Activated CD4-positive, alpha-beta T cell treated with anti-CD3 and anti-CD28 coated beads, Interleukin-2, amount 10 ng/mL, durations not matched to agents 24 days and 14 days (primary cell): ENCODE measurements around the gene AK5. TPM values are rescaled to one million over a fixed set of nuclear protein-coding genes. Genes with fewer than 3 reads are reported as not detected.
"Not testable (repeated sequence)": the region's sequence is repeated elsewhere in the genome, so short reads cannot be mapped to it uniquely, and the experiment has no call there.

Source experiments
- DNase-seq: peaks from one replicate; pipeline ENCODE4 v3.0.0; 2022
- H3K27ac Mint-ChIP-seq: one replicate; pipeline ENCODE4 v1.8.0; 2022; ENCODE audit warnings: mild to moderate bottlenecking, mixed read lengths
- H3K27me3 Mint-ChIP-seq: one replicate; pipeline ENCODE4 v1.8.0; 2022; ENCODE audit warnings: mixed read lengths
- H3K36me3 Mint-ChIP-seq: one replicate; pipeline ENCODE4 v1.8.0; 2022; ENCODE audit warnings: low read depth, mild to moderate bottlenecking, mixed read lengths
- H3K4me1 Mint-ChIP-seq: one replicate; pipeline ENCODE4 v1.8.0; 2021; ENCODE audit warnings: mixed read lengths
- H3K4me3 Mint-ChIP-seq: one replicate; pipeline ENCODE4 v1.8.0; 2022; ENCODE audit warnings: mild to moderate bottlenecking, moderate library complexity, mixed read lengths
- H3K9me3 Mint-ChIP-seq: one replicate; pipeline ENCODE4 v1.8.0; 2021; ENCODE audit warnings: mixed read lengths
- intact Hi-C: fragments of 100-400 bp; cut with micrococcal nuclease; formaldehyde crosslinking; loops from one replicate; pipeline ENCODE4 v1.15.1; 2023
- total RNA-seq: library from RNA; stranded (reverse); gene quantifications from 2 replicates; pipeline ENCODE4 v1.2.3, GENCODE V29; 2022

Gene AK5
- total RNA-seq, 1 donor from 2014 or later = 0.05 TPM

- Mint-ChIP-seq H3K4me1 (no peaks in the 10 kb centered on the region), H3K4me3 (no peak overlapping the region), H3K9me3 (no peaks in the 10 kb centered on the region), H3K36me3 (no peaks in the 10 kb centered on the region), H3K27ac (no peak overlapping the region), H3K27me3 (no peaks in the 10 kb centered on the region)
- intact Hi-C loops = no loop called here
- DNase-seq = no peak
These were observed 228.1 kb downstream of the AK5 start for GRCh38 chr1:77509898-77510297.

GRCh38 chr1:77511440-77511840 is 229.6 kb downstream of the AK5 start:
- no peak overlapping the region for H3K4me3 Mint-ChIP-seq
- no peak for DNase-seq
- H3K27me3 Mint-ChIP-seq = no peaks in the 10 kb centered on the region
- intact Hi-C loops = no loop called here
- no peaks in the 10 kb centered on the region for H3K4me1 Mint-ChIP-seq
- H3K36me3 Mint-ChIP-seq = no peaks in the 10 kb centered on the region
- no peak overlapping the region for H3K27ac Mint-ChIP-seq
- H3K9me3 Mint-ChIP-seq = no peaks in the 10 kb centered on the region

- H3K27ac Mint-ChIP-seq, DNase-seq, intact Hi-C loops: not testable (repeated sequence)
These were observed 230.8 kb downstream of the AK5 start for GRCh38 chr1:77512650-77513049.

GRCh38 chr1:77513839-77514763 is 232.3 kb downstream of the AK5 start:
- H3K36me3 Mint-ChIP-seq = no peaks in the 10 kb centered on the region
- DNase-seq = no peak
- no peak overlapping the region for H3K4me3 Mint-ChIP-seq
- H3K27ac Mint-ChIP-seq = no peak overlapping the region
- intact Hi-C loops = no loop called here
- no peaks in the 10 kb centered on the region for H3K27me3 Mint-ChIP-seq
- no peaks in the 10 kb centered on the region for H3K4me1 Mint-ChIP-seq
- H3K9me3 Mint-ChIP-seq = no peaks in the 10 kb centered on the region

More at GRCh38 chr1:77512650-77513049, 230.8 kb downstream of the AK5 start:
- H3K4me1 Mint-ChIP-seq, H3K27me3 Mint-ChIP-seq, H3K4me3 Mint-ChIP-seq, H3K36me3 Mint-ChIP-seq, H3K9me3 Mint-ChIP-seq: not testable (repeated sequence)

- intact Hi-C loops = no loop called here
- H3K9me3 Mint-ChIP-seq = no peaks in the 10 kb centered on the region
- no peak overlapping the region for H3K4me3 Mint-ChIP-seq
- no peak overlapping the region for H3K27ac Mint-ChIP-seq
- H3K36me3 Mint-ChIP-seq = no peaks in the 10 kb centered on the region
- no peak for DNase-seq
- H3K4me1 Mint-ChIP-seq = no peaks in the 10 kb centered on the region
- H3K27me3 Mint-ChIP-seq = no peaks in the 10 kb centered on the region
These were observed 233.3 kb downstream of the AK5 start for GRCh38 chr1:77514921-77515776.

- intact Hi-C loops = no loop called here
- Mint-ChIP-seq H3K27ac (no peak overlapping the region), H3K4me1 (no peaks in the 10 kb centered on the region), H3K27me3 (no peaks in the 10 kb centered on the region), H3K36me3 (no peaks in the 10 kb centered on the region), H3K4me3 (no peak overlapping the region), H3K9me3 (peaks cover 6% of the 10 kb centered on the region)
- no peak for DNase-seq
These were observed 234.3 kb downstream of the AK5 start for GRCh38 chr1:77516106-77516505.

- H3K27me3 Mint-ChIP-seq = no peaks in the 10 kb centered on the region
- H3K9me3 Mint-ChIP-seq = peaks cover 12% of the 10 kb centered on the region
- intact Hi-C loops = no loop called here
- DNase-seq = no peak
- no peak overlapping the region for H3K27ac Mint-ChIP-seq
- H3K36me3 Mint-ChIP-seq = no peaks in the 10 kb centered on the region
- H3K4me3 Mint-ChIP-seq = no peak overlapping the region
- H3K4me1 Mint-ChIP-seq = peaks cover 4% of the 10 kb centered on the region
These were observed 242.2 kb downstream of the AK5 start for GRCh38 chr1:77524038-77524437.

- H3K4me3 Mint-ChIP-seq, H3K9me3 Mint-ChIP-seq, intact Hi-C loops: not testable (repeated sequence)
These were observed 249.3 kb downstream of the AK5 start for GRCh38 chr1:77531149-77531548.

GRCh38 chr1:77531596-77532280 is 249.9 kb downstream of the AK5 start:
- DNase-seq, H3K36me3 Mint-ChIP-seq, H3K27ac Mint-ChIP-seq, H3K27me3 Mint-ChIP-seq, H3K4me3 Mint-ChIP-seq, intact Hi-C loops, H3K4me1 Mint-ChIP-seq, H3K9me3 Mint-ChIP-seq: not testable (repeated sequence)

More at GRCh38 chr1:77531149-77531548, 249.3 kb downstream of the AK5 start:
- not testable (repeated sequence) for H3K4me1 Mint-ChIP-seq, H3K36me3 Mint-ChIP-seq, H3K27ac Mint-ChIP-seq, DNase-seq, H3K27me3 Mint-ChIP-seq

- no peaks in the 10 kb centered on the region for H3K4me1 Mint-ChIP-seq
- no peaks in the 10 kb centered on the region for H3K9me3 Mint-ChIP-seq
- H3K4me3 Mint-ChIP-seq = no peak overlapping the region
- no peaks in the 10 kb centered on the region for H3K36me3 Mint-ChIP-seq
- intact Hi-C loops = loop anchor here (1.0 kb wide), 2 partner anchors 384 to 1378 kb away; no protein-coding TSS in a partner anchor
- H3K27ac Mint-ChIP-seq = no peak overlapping the region
- no peak for DNase-seq
- H3K27me3 Mint-ChIP-seq = no peaks in the 10 kb centered on the region
These were observed 250.8 kb downstream of the AK5 start for GRCh38 chr1:77532641-77533040.

- Mint-ChIP-seq H3K36me3 (no peaks in the 10 kb centered on the region), H3K27me3 (no peaks in the 10 kb centered on the region), H3K27ac (no peak overlapping the region), H3K4me1 (no peaks in the 10 kb centered on the region), H3K9me3 (no peaks in the 10 kb centered on the region), H3K4me3 (no peak overlapping the region)
- intact Hi-C loops = loop anchor here (1.0 kb wide), 2 partner anchors 385 to 1379 kb away; no protein-coding TSS in a partner anchor
- DNase-seq = peak; percentile 84
These were observed 252.0 kb downstream of the AK5 start for GRCh38 chr1:77533660-77534305.

GRCh38 chr1:77534456-77534855 is 252.6 kb downstream of the AK5 start:
- H3K9me3 Mint-ChIP-seq = no peaks in the 10 kb centered on the region
- no peak overlapping the region for H3K27ac Mint-ChIP-seq
- H3K4me3 Mint-ChIP-seq = no peak overlapping the region
- H3K36me3 Mint-ChIP-seq = no peaks in the 10 kb centered on the region
- no peaks in the 10 kb centered on the region for H3K4me1 Mint-ChIP-seq
- intact Hi-C loops = no loop called here
- no peaks in the 10 kb centered on the region for H3K27me3 Mint-ChIP-seq
- DNase-seq = no peak

- no peaks in the 10 kb centered on the region for H3K9me3 Mint-ChIP-seq
- intact Hi-C loops = no loop called here
- H3K4me1 Mint-ChIP-seq = no peaks in the 10 kb centered on the region
- no peaks in the 10 kb centered on the region for H3K36me3 Mint-ChIP-seq
- no peak for DNase-seq
- H3K27ac Mint-ChIP-seq = no peak overlapping the region
- no peak overlapping the region for H3K4me3 Mint-ChIP-seq
- H3K27me3 Mint-ChIP-seq = no peaks in the 10 kb centered on the region
These were observed 255.0 kb downstream of the AK5 start for GRCh38 chr1:77536813-77537212.
